ENCODE data around the gene EIF4A2. TPM values are rescaled to one million over a fixed set of nuclear protein-coding genes. Genes with fewer than 3 reads are reported as not detected.
"Not testable (repeated sequence)": the region's sequence is repeated elsewhere in the genome, so short reads cannot be mapped to it uniquely, and the experiment has no call there.

Gene EIF4A2
- total RNA-seq, 3 donors from 2014 or later, result 218 to 536 (median 316) TPM

DNA sequence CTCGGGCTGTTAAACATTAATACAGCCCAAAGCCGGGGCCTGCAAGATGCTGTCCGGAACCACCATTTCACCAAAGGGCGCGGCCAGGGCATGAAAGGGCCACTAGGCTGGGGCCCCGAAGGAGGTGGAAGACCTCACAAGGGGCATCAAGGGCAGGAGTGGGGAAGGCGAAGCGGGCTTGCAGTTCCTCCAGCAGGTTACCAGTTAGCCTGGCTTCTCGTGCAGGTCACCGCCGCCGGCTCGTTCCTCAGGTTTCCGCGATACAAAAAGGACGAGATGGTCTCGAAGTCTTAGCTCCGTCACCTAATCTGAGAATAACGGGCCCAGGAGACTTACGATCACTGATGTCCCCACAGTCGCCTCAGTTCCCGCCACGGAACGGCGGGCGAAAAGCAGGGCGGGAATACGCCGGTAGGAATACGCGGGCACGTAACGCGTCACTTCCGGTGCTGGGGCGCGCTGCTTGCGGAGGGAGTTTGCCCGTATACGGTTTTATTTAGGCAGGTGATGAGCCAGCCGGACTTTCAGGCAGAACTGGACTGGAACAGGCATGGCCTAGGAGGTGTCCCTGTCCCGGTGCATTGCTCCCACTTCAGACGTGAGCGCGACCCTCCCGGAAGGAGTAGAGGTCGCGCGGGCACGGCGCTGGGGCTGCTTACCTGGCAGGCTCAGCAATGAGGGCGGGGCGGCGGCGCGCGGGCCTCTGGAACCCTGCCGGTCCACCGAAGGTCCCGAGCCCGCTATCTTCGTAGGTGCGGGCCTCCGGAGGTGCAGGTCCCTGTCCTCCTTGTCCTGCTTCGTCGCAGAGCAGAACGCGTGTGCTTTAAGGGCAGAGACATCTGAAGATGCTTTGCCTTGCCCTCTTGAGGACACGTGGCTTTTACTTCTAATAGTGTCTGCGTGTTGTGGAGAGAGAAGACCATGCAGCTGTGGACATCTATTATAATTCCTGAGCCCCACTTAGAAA is 23.0 kb downstream of the EIF4A2 start, which contains the start of gene RFC4:
RFC4 (minus strand) TSS at position 394 of the 967 bp plus-strand sequence. CDS start 1,769 bp downstream, outside the sequence.
- TF ChIP-seq, protein P1, sequence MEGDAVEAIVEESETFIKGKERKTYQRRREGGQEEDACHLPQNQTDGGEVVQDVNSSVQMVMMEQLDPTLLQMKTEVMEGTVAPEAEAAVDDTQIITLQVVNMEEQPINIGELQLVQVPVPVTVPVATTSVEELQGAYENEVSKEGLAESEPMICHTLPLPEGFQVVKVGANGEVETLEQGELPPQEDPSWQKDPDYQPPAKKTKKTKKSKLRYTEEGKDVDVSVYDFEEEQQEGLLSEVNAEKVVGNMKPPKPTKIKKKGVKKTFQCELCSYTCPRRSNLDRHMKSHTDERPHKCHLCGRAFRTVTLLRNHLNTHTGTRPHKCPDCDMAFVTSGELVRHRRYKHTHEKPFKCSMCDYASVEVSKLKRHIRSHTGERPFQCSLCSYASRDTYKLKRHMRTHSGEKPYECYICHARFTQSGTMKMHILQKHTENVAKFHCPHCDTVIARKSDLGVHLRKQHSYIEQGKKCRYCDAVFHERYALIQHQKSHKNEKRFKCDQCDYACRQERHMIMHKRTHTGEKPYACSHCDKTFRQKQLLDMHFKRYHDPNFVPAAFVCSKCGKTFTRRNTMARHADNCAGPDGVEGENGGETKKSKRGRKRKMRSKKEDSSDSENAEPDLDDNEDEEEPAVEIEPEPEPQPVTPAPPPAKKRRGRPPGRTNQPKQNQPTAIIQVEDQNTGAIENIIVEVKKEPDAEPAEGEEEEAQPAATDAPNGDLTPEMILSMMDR (IDR thresholded peaks at IDR 0.05), result no peak
- H3K4me1 ChIP-seq (ENCODE audit: low read depth), result peaks cover 18% of the 10 kb centered on the region
- H3K9me3 ChIP-seq, result no peaks in the 10 kb centered on the region
- intact Hi-C loops (cut with DNase I, micrococcal nuclease), result no loop called here
- DNase-seq, result peak; percentile 92
- no peaks in the 10 kb centered on the region for H3K36me3 ChIP-seq (ENCODE audit: low read depth)
- peak; percentile 99 for ATAC-seq
- peak within 1 kb of the TSS; percentile 48 for H3K4me3 ChIP-seq

DNA sequence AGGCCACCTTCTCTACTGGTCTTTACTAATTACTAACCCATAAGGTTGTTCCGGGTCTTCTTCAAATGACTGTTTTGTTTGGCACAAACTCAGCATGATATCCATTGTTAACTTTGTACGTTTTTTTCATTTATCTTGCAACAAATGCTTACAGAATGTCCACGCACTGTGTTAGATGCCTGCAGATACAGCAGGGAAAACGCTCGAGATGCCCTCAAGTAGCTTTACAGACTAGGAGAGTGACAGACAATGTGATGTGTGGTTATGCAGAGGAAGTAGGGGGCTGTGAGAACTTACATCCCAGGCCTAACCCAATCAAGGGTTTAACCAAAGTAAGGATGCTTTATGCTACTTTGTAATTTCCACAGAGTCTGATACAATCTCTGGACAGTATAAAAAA is 23.9 kb downstream of the EIF4A2 start:
- Histone ChIP-seq H3K4me1 (ENCODE audit: low read depth) (peaks cover 18% of the 10 kb centered on the region), H3K9me3 (no peaks in the 10 kb centered on the region), H3K36me3 (ENCODE audit: low read depth) (no peaks in the 10 kb centered on the region), H3K4me3 (no peak overlapping the region)
- TF ChIP-seq, protein P1 (IDR thresholded peaks at IDR 0.05), result no peak
- intact Hi-C loops (cut with DNase I, micrococcal nuclease), result no loop called here
- DNase-seq (no peak), ATAC-seq (no peak)

DNA sequence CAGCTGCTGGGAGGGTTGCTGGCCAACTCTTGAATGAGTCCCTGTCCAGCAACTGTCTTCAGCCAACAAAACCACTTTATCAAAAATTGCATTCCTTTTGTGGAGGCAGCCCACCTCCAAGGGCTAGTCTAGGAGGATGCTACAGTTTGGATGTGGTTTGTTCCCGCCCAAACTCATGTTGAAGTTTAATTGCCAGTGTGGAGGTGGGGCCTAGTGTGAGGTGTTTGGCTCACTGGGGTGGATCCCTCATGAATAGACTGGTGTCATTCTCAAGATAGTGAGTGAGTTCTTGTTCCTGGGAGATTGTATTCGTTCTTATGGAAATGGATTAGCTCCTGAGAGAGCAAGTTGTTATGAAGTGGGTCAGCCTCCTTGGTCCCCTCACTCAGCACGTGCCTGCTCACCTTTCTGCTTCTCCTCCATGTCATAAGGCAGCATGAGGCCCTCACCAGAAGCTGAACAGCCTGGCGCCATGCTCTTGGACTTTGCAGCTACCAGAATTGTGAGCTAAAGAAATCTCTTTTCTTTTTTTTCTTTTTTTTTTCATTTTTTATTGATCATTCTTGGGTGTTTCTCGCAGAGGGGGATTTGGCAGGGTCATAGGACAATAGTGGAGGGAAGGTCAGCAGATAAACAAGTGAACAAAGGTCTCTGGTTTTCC is 27.1 kb downstream of the EIF4A2 start:
- no peak for DNase-seq
- H3K4me3 ChIP-seq, result no peak overlapping the region
- TF ChIP-seq, protein P1 (IDR thresholded peaks at IDR 0.05), result no peak
- no peak for ATAC-seq
- intact Hi-C loops (cut with DNase I, micrococcal nuclease), result no loop called here
- no peaks in the 10 kb centered on the region for H3K9me3 ChIP-seq
- no peaks in the 10 kb centered on the region for H3K36me3 ChIP-seq (ENCODE audit: low read depth)
- peaks cover 13% of the 10 kb centered on the region for H3K4me1 ChIP-seq (ENCODE audit: low read depth)

DNA sequence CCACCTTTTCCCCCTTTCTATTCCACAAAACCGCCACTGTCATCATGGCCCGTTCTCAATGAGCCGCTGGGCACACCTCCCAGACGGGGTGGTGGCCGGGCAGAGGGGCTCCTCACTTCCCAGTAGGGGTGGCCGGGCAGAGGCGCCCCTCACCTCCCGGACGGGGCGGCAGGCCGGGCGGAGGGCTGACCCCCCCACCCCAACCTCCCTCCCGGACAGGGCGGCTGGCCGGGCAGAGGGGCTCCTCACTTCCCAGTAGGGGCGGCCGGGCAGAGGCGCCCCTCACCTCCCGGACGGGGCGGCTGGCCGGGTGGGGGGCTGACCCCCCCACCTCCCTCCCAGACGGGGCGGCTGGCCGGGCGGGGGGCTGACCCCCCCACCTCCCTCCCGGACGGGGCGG is 27.9 kb downstream of the EIF4A2 start:
- intact Hi-C loops (cut with DNase I, micrococcal nuclease); ATAC-seq; H3K36me3 ChIP-seq (ENCODE audit: low read depth); H3K4me1 ChIP-seq (ENCODE audit: low read depth); DNase-seq; H3K9me3 ChIP-seq; H3K4me3 ChIP-seq: not testable (repeated sequence)

DNA sequence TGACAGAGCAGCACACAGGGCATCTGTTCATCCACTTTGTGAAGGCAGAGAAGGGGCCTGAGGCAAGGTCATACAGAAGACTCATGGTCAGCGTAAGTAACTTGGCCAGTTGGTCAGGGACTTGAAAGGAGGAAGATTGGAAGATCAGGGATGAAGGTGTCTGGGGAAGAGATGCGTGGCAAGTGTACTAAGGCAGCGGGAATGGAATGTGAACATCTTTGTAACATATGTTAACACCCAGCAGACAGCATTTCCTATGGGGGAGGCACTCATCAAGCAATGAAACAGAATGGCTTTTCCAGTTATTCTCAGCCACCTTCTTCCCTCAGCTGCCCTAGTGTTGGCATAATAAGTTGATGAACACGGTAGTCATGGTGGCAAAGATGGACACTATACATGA is 30.7 kb downstream of the EIF4A2 start:
- no peaks in the 10 kb centered on the region for H3K36me3 ChIP-seq (ENCODE audit: low read depth)
- no peaks in the 10 kb centered on the region for H3K9me3 ChIP-seq
- TF ChIP-seq, protein P1 (IDR thresholded peaks at IDR 0.05), result no peak
- no peak for ATAC-seq
- H3K4me1 ChIP-seq (ENCODE audit: low read depth), result no peaks in the 10 kb centered on the region
- no peak overlapping the region for H3K4me3 ChIP-seq
- intact Hi-C loops (cut with DNase I, micrococcal nuclease), result no loop called here
- no peak for DNase-seq

DNA sequence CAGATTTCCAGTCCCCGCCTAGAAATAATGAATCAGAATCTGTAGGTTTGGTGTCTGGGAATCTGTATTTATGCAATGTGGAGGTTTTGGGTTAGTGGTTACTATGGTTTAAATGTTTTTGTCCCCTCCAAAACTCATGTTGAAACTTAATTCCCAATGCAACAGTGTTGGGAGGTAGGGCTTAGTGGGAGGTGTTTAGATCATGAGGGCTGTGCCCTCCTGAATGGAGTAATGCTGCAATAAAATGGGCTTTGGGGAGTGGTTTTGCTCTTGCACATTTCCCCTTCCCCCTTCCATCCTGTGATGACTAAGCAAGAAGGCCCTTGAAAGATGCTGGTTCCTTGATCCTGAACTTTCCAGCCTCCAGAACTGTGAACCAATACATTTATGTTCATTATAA is 32.1 kb downstream of the EIF4A2 start:
- Histone ChIP-seq H3K4me1 (ENCODE audit: low read depth) (no peaks in the 10 kb centered on the region), H3K36me3 (ENCODE audit: low read depth) (no peaks in the 10 kb centered on the region), H3K4me3 (no peak overlapping the region), H3K9me3 (no peaks in the 10 kb centered on the region)
- intact Hi-C loops (cut with DNase I, micrococcal nuclease), result no loop called here
- DNase-seq (no peak), ATAC-seq (peak; percentile 59)
- TF ChIP-seq, protein P1 (IDR thresholded peaks at IDR 0.05), result no peak
